ENCODE data around the gene SMARCAL1.

SMARCAL1 gene

DNA sequence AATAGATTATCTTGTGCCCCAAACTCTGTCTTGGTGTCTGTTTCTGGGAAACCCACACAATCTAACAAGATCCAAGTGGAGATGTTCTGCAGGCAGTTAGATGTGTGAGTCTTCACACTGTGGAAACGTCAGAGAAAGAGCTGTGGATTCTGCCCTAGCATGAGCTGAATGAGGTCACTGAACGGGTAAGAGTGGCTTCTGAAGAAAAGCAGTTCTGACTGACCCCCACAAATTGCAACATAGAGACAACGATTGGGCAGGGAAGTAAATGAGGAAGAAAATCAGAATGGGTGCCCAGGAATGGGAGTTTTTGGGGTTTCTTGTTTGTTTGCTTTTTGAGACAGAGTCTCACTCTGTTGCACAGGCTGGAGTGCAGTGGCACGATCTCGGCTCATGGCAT is 73.5 kb downstream of the SMARCAL1 start:
- no peaks in the 10 kb centered on the region for H3K9me3 Mint-ChIP-seq
- intact Hi-C loops (cut with micrococcal nuclease), result no loop called here
- peak overlapping the region; percentile 85 for H3K27ac Mint-ChIP-seq
- H3K36me3 Mint-ChIP-seq (ENCODE audit: low read depth), result peaks cover 22% of the 10 kb centered on the region
- no peak overlapping the region for H3K4me3 Mint-ChIP-seq
- H3K4me1 Mint-ChIP-seq (ENCODE audit: low read depth), result peaks cover 51% of the 10 kb centered on the region
- H3K27me3 Mint-ChIP-seq, result no peaks in the 10 kb centered on the region

DNA sequence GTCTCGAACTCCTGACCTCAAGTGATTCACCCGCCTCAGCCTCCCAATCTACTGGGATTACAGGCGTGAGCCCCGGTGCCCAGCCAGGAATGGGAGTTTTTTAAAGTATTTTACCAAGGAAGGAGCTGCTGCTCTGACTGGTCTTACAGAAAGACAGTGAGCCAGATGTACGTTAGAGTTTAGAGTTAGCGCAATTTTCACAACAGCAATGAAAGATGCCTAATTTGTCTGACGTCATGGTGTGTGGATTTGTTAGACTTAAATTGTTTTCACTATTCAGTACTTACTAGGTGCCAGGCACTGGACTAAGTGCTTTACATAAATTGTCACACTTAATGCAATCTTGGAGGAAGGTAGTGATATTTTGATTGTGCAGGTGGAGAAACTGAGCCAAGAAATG is 74.0 kb downstream of the SMARCAL1 start:
- no peaks in the 10 kb centered on the region for H3K9me3 Mint-ChIP-seq
- H3K4me3 Mint-ChIP-seq, result no peak overlapping the region
- intact Hi-C loops (cut with micrococcal nuclease), result no loop called here
- peak overlapping the region; percentile 85 for H3K27ac Mint-ChIP-seq
- peaks cover 49% of the 10 kb centered on the region for H3K4me1 Mint-ChIP-seq (ENCODE audit: low read depth)
- H3K27me3 Mint-ChIP-seq, result no peaks in the 10 kb centered on the region
- H3K36me3 Mint-ChIP-seq (ENCODE audit: low read depth), result peaks cover 18% of the 10 kb centered on the region

DNA sequence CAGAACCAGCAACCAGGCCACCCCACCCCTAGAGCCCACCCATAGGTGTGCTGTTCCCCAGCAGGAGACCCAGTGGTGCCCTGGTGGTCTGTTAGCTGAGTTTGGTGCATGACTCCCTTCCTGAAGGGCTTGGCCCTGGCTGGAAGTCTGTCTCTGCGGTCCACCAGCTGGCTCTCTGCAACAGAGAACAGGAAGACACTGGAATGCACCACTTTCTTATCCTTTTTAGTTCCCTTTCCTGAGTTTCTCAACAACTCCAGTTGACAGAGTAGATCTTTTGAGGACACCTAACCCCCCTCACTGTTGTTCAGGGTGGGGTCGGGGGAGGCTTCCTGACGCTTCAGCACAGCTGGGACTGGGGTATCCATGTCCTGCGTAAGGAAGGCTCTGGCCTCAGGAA is 74.4 kb downstream of the SMARCAL1 start:
- Mint-ChIP-seq H3K4me3 (no peak overlapping the region), H3K36me3 (ENCODE audit: low read depth) (peaks cover 15% of the 10 kb centered on the region), H3K27ac (peak overlapping the region; percentile 85), H3K27me3 (no peaks in the 10 kb centered on the region), H3K9me3 (no peaks in the 10 kb centered on the region), H3K4me1 (ENCODE audit: low read depth) (peaks cover 50% of the 10 kb centered on the region)
- intact Hi-C loops (cut with micrococcal nuclease), result no loop called here

DNA sequence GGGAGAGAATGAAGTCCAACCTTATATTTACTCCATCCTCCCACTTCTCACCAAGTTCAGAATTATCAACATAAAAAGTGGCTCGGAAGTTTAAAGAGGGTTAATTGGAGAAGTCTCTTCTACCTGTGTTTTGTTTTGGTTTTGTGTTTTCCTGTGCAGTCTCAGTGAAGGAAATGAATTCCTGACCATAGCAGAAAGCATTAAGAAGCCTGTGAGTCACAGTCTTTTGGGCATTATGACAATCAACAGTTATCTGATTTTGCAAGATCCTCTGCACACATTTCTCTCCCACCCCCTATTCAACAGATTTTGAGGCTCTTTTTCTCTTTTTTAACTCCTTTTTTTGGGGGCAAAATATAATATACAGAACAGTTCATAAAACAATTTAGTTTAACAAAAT is 77.8 kb downstream of the SMARCAL1 start:
- H3K27ac Mint-ChIP-seq, result no peak overlapping the region
- intact Hi-C loops (cut with micrococcal nuclease), result no loop called here

DNA sequence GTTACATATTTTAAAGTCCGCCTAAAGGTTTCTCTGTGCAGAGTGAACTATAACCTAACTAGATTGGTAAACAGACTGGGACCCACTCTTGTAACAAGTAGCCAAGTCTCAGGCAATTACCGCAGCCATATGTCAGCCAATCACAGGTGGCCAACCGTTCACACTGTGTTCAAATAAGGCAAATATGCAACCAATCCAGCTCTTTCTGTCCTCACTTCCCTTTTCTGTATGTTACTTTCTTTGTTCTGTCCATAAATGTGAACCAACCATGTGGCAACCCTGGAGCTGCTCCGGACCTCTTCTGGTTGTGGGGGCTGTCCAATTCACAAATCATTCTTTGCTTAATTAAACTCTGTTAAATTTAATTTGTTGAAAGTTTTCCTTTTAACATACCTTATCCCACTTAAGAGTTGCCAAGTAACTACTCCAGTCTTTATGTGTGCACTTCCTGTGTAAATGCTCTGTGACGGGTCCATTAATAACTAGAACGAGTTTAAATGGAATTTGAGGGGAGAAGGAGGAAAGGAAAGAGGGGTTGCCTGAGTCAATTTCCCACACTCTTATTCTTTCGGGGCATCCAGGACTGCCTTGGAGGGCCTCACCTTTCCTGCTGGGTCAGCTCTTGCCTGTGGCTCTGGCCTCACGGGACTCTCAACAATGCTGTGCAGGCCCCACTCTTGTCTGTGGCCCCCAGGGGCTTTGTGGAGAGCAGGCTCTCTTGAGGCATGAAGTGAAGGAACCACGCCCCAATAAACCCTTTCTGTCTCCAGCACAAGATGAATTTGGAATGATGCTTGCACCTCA is 79.7 kb downstream of the SMARCAL1 start:
- Mint-ChIP-seq H3K27ac (peak overlapping the region; percentile 53), H3K36me3 (ENCODE audit: low read depth) (no peaks in the 10 kb centered on the region), H3K4me3 (no peak overlapping the region), H3K27me3 (no peaks in the 10 kb centered on the region), H3K4me1 (ENCODE audit: low read depth) (peaks cover 65% of the 10 kb centered on the region), H3K9me3 (no peaks in the 10 kb centered on the region)
- intact Hi-C loops (cut with micrococcal nuclease), result no loop called here

More for the DNA sequence above, 77.8 kb downstream of the SMARCAL1 start:
- H3K9me3 Mint-ChIP-seq, result no peaks in the 10 kb centered on the region
- H3K36me3 Mint-ChIP-seq (ENCODE audit: low read depth), result no peaks in the 10 kb centered on the region
- no peaks in the 10 kb centered on the region for H3K27me3 Mint-ChIP-seq
- H3K4me3 Mint-ChIP-seq, result no peak overlapping the region
- peaks cover 65% of the 10 kb centered on the region for H3K4me1 Mint-ChIP-seq (ENCODE audit: low read depth)

DNA sequence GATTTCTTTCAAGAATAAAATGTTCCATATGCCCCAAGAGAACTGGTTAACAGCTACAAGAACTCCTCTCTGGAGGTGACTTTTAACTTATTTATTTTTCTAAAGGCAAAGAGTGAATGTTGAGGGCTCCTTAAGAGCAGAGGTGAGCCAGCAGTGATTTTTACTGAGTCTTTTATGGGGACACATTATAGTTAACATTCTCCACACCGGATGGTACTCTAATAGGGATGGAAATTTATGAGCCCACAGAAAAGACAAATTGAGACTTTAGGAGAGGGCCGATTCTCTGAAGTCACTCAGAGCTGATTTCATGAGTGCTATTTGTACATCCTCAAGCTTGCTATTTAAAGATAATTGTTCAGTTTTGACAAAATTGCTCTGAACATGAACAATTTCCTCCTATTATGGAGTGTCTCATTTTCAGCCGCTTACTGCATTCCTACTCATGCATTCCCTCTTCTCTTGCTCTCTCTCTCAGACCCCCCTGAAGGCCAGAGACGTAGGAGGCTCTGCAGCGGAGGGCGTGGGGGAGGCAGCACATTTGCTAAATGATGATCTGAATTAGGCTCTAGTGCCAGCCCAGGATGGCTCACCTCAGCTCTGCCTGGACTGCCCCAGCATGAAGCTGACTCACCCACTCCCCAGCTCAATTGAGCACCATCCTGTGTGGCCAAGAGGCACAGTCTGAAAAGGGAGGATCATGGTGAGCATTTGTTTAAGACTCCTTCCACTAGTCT is 80.5 kb downstream of the SMARCAL1 start:
- H3K9me3 Mint-ChIP-seq, result no peaks in the 10 kb centered on the region
- no peaks in the 10 kb centered on the region for H3K36me3 Mint-ChIP-seq (ENCODE audit: low read depth)
- peak overlapping the region; percentile 73 for H3K27ac Mint-ChIP-seq
- no peak overlapping the region for H3K4me3 Mint-ChIP-seq
- intact Hi-C loops (cut with micrococcal nuclease), result no loop called here
- peaks cover 67% of the 10 kb centered on the region for H3K4me1 Mint-ChIP-seq (ENCODE audit: low read depth)
- no peaks in the 10 kb centered on the region for H3K27me3 Mint-ChIP-seq

DNA sequence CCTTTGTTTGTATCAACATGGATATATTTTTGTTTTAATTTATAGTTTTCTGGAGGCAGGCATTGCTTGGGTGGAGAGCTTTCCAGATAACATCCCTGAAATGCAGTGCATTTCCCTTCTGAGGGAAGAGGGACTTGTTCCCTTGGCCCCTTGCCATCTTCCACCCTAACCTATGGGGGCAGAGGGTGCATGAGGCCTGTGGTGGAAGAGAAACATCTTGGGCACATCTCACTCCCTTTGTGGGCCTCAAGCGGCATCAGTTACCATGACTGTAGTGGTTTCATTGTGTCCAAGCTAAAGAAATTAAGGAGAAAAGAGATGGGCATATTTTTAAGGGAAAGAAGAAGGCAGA is 81.0 kb downstream of the SMARCAL1 start:
- intact Hi-C loops (cut with micrococcal nuclease), result no loop called here
- no peaks in the 10 kb centered on the region for H3K27me3 Mint-ChIP-seq

DNA sequence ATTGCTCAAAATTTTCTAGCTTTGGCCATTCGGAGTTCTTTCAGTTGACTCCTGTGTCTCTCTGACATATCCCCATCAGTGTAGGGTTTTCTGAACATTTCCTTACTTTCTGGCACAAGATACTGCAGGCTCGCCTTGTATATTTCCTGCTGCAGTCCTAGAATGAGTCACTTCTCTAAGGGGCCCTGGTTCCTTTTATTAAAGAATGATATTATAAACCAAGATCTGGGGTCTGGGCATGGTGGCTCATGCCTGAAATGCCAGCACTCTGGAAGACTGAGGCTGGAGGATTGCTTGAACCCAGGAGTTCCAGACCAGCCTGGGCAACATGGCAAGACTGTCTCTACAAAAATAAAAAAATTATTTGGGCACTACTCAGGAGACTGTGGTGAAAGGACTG is 83.4 kb downstream of the SMARCAL1 start:
- peak overlapping the region; percentile 99 for H3K27ac Mint-ChIP-seq
- peaks cover 27% of the 10 kb centered on the region for H3K36me3 Mint-ChIP-seq (ENCODE audit: low read depth)
- no peaks in the 10 kb centered on the region for H3K9me3 Mint-ChIP-seq
- intact Hi-C loops (cut with micrococcal nuclease), result loop anchor here (5.0 kb wide), 1 partner anchor 383 kb away; no protein-coding TSS in a partner anchor
- H3K4me3 Mint-ChIP-seq, result peak overlapping the region; percentile 17
- peaks cover 68% of the 10 kb centered on the region for H3K4me1 Mint-ChIP-seq (ENCODE audit: low read depth)
- H3K27me3 Mint-ChIP-seq, result no peaks in the 10 kb centered on the region

More for the DNA sequence above, 81.0 kb downstream of the SMARCAL1 start:
- Mint-ChIP-seq H3K4me3 (no peak overlapping the region), H3K27ac (peak overlapping the region; percentile 73), H3K9me3 (no peaks in the 10 kb centered on the region), H3K4me1 (ENCODE audit: low read depth) (peaks cover 72% of the 10 kb centered on the region), H3K36me3 (ENCODE audit: low read depth) (peaks cover 4% of the 10 kb centered on the region)

DNA sequence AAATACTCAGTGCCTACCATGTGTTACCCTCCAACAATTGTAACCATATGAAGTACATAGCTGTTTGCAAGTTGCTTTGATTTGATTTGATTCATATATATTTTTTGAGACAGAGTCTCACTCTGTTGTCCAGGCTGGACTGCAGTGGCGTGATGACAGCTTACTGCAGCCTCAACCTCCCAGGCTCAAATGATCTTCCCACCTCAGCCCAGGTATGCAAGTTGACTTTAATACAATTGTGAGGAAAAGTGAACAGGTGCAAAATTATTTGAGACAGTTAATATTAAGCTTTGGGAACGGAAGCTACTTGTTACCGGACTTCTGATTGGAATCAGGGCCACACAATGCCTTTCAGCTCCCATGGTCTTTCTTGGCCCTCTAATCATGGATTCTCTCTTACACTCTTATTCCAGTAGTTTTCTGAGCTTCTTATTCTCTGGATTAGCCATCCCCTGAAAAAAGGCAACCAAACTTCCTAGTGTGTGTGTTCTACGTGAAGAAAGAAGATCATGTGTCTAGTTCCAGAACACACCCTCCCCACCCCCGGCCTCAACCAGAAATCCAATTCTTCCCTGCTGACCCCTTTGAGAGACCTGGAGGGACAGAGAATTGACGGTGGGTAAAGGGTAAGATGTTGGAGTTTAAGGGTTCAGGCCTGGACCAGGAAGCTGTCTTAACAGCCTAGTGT is 85.2 kb downstream of the SMARCAL1 start:
- Mint-ChIP-seq H3K9me3 (no peaks in the 10 kb centered on the region), H3K4me3 (peak overlapping the region; percentile 99), H3K36me3 (ENCODE audit: low read depth) (peaks cover 46% of the 10 kb centered on the region), H3K27me3 (no peaks in the 10 kb centered on the region), H3K4me1 (ENCODE audit: low read depth) (peaks cover 60% of the 10 kb centered on the region), H3K27ac (peak overlapping the region; percentile 99)
- intact Hi-C loops (cut with micrococcal nuclease), result loop anchor here (1.0 to 5.0 kb wide), 3 partner anchors 21 to 385 kb away; partner anchors contain the start of gene SMARCAL1

DNA sequence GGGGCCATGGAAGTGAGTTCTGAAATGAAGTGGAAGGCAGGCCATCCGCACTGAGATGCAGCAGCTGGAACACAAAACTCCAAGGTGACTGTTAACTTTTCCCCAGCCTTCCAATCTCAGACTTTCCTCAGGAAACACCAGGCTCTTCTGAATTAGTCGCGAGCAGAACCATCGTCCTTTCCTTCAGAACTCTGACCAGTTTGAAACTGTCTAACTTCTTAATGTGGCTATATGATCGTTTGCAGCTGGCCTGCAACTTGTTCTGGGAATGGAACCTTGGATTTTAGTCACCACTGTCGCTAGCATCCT is 85.7 kb downstream of the SMARCAL1 start:
- intact Hi-C loops (cut with micrococcal nuclease), result loop anchor here (1.0 to 5.0 kb wide), 3 partner anchors 21 to 386 kb away; partner anchors contain the start of gene SMARCAL1
- peaks cover 51% of the 10 kb centered on the region for H3K36me3 Mint-ChIP-seq (ENCODE audit: low read depth)

DNA sequence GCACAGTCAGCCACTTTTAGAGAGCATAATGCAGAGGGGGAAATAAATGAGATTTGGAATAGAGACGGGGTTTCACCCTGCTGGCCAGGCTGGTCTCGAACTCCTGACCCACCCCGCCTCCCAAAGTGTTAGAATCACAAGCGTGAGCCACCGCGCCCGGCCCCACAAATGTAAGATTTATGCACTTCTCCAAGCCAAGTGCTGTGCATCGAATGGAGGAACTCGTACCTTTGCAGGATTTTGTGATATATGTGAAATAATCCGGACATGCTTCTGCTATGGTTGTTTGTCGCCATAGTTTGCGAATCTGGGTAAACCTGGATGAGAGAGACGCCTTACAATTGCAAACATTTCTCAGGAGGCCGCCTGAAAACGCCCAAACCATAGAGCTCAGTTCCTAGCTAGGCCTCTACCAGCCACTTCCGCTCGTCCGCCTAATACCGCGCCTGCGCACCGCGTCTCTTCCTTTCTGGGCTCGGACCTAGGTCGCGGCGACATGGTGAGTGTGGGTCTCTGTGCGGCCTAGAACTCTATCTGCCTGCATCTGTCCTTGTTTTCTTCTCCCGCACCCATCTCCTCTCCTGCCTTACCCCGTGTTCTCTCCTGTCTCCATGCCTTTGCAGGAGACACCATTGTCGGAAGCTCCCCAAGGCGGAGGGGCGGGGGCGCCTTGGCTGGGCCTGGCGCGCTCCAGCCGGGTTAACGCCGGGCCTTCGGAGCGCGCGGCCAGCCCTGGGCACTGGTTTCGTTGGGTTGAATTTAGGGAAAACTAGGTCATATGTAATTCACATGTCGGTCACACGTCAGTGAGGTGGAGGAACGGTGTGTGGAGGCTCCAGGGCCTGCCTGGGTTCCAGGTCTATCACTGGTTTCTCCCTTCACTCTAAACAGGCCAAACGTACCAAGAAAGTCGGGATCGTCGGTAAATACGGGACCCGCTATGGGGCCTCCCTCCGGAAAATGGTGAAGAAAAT is 86.4 kb downstream of the SMARCAL1 start, which contains the start of gene RPL37A:
Gene RPL37A (plus strand): TSS at position 466 of the 974 bp plus-strand sequence. CDS start 31 bp downstream, at position 497.
- H3K4me1 Mint-ChIP-seq (ENCODE audit: low read depth), result peaks cover 61% of the 10 kb centered on the region
- H3K4me3 Mint-ChIP-seq, result peak within 1 kb of the TSS; percentile 99
- H3K36me3 Mint-ChIP-seq (ENCODE audit: low read depth), result peaks cover 57% of the 10 kb centered on the region
- H3K27ac Mint-ChIP-seq, result peak within 1 kb of the TSS; percentile 99
- intact Hi-C loops (cut with micrococcal nuclease), result loop anchor here (1.0 to 5.0 kb wide), 3 partner anchors 22 to 386 kb away; partner anchors contain the start of gene SMARCAL1
- no peaks in the 10 kb centered on the region for H3K27me3 Mint-ChIP-seq
- H3K9me3 Mint-ChIP-seq, result no peaks in the 10 kb centered on the region

More for the DNA sequence above, 85.7 kb downstream of the SMARCAL1 start:
- Mint-ChIP-seq H3K27ac (peak overlapping the region; percentile 99), H3K27me3 (no peaks in the 10 kb centered on the region), H3K9me3 (no peaks in the 10 kb centered on the region), H3K4me1 (ENCODE audit: low read depth) (peaks cover 62% of the 10 kb centered on the region), H3K4me3 (peak overlapping the region; percentile 99)

DNA sequence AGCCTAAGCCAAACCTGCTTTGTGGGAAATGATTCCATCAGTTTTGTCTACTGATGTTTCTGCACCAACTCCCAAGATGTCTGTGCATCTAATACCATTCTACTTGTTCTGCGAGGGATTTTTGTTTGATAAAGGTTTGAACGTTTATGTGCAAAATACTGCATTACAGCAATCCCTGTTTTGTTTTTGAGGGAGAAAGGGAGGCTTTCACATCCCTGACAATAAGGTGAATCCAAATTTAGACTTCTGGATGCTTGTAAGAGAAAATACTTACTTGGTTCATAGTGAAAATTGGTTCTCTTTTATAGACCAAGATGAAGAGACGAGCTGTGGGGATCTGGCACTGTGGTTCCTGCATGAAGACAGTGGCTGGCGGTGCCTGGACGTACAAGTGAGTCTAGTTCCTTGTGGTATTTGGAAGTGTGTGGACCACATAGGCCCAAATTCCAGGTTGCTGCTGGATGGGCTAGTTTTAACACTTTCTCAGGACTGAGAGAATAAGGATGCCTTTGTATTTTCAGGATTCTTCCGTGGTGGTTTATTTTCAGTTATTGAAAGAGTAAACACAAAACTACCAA is 87.4 kb downstream of the SMARCAL1 start:
- intact Hi-C loops (cut with micrococcal nuclease), result loop anchor here (2.0 to 5.0 kb wide), 2 partner anchors 23 to 387 kb away; no protein-coding TSS in a partner anchor
- peaks cover 65% of the 10 kb centered on the region for H3K4me1 Mint-ChIP-seq (ENCODE audit: low read depth)
- H3K36me3 Mint-ChIP-seq (ENCODE audit: low read depth), result peaks cover 68% of the 10 kb centered on the region
- H3K9me3 Mint-ChIP-seq, result no peaks in the 10 kb centered on the region
- H3K27me3 Mint-ChIP-seq, result no peaks in the 10 kb centered on the region
- H3K27ac Mint-ChIP-seq, result peak overlapping the region; percentile 99
- peak overlapping the region; percentile 99 for H3K4me3 Mint-ChIP-seq
